DMS79 treated with DMSO at 0.1 percent for 48 hours (cell line): ENCODE measurements around the gene SCARB1.
"Not testable (repeated sequence)": the region's sequence is repeated elsewhere in the genome, so short reads cannot be mapped to it uniquely, and the experiment has no call there.

ENCODE experiments used
- DNase-seq: peaks from one replicate; lab custom pipeline; 2025; lab: John Stamatoyannopoulos, UW

The SCARB1 gene

GRCh38 chr12:124863416-124864325 is at the start of gene SCARB1:
Gene SCARB1 (minus strand): TSS chr12:124863864. CDS start chr12:124863720, 144 bp downstream.
- DNase-seq: peak; percentile 70

DNA sequence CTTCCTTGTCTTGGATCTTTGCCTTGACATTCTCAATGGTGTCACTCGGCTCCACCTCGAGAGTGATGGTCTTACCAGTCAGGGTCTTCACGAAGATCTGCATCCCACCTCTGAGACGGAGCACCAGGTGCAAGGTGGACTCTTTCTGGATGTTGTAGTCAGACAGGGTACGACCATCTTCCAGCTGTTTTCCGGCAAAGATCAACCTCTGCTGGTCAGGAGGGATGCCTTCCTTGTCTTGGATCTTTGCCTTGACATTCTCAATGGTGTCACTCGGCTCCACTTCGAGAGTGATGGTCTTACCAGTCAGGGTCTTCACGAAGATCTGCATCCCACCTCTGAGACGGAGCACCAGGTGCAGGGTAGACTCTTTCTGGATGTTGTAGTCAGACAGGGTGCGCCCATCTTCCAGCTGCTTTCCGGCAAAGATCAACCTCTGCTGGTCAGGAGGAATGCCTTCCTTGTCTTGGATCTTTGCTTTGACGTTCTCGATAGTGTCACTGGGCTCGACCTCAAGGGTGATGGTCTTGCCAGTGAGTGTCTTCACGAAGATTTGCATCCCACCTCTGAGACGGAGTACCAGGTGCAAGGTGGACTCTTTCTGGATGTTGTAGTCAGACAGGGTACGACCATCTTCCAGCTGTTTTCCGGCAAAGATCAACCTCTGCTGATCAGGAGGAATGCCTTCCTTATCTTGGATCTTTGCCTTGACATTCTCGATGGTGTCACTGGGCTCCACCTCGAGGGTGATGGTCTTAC is 49.0 kb upstream of the SCARB1 start:
- not testable (repeated sequence) for DNase-seq

DNA sequence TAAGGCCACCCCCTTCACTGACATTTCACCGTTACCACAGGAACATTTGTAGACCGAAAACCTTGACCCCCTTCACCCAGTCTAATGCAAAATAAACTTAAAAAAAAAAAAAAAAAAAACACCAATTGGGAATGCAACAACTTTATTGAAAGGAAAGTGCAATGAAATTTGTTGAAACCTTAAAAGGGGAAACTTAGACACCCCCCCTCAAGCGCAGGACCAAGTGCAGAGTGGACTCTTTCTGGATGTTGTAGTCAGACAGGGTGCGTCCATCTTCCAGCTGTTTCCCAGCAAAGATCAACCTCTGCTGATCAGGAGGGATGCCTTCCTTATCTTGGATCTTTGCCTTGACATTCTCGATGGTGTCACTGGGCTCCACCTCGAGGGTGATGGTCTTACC is 47.9 kb upstream of the SCARB1 start:
- DNase-seq: not testable (repeated sequence)

DNA sequence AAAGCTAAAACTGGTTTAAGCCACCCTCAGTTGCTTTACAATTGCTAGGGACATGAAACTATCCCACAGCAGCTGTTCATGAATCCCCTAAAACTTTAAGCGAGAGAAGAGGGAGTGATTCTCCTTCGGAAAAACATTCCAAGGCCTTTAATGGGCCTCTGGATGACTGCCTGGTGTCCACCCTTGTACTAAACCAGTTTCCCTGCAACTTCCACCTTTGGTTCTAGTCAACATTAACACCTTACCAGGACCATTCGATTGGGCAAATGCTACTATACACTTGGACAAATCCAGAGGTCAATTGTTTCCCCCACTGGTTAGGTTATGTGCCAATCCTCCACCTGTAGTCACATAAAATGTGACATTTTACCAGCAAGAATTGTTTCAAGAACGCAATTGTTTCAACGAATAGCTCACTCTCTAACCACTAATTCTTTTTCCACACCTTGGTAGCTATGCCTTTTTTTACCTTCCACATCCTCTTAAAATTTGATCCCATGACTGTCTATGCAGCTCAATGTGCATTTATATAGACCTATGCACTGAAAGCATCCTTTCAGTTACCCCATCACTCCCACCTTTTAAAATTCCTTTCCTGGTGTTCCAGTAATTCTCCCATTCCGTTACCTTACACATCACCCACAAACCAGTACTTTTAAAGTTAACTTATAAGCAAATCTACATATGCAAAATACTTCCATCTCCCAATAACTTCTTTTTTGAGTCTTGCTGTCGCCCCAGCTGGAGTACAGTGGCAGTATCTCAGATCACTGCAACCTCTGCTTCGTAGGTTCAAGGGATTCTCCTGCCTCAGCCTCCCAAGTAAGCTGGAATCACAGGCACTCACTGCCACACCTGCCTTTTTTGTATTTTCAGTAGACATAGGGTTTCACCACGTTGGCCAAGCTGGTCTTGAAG is 47.2 kb upstream of the SCARB1 start:
- no peak for DNase-seq

- DNase-seq: no peak
These were observed 46.3 kb upstream of the SCARB1 start for GRCh38 chr12:124909831-124910560.

GRCh38 chr12:124906606-124907261 is 43.1 kb upstream of the SCARB1 start:
- DNase-seq: no peak

DNA sequence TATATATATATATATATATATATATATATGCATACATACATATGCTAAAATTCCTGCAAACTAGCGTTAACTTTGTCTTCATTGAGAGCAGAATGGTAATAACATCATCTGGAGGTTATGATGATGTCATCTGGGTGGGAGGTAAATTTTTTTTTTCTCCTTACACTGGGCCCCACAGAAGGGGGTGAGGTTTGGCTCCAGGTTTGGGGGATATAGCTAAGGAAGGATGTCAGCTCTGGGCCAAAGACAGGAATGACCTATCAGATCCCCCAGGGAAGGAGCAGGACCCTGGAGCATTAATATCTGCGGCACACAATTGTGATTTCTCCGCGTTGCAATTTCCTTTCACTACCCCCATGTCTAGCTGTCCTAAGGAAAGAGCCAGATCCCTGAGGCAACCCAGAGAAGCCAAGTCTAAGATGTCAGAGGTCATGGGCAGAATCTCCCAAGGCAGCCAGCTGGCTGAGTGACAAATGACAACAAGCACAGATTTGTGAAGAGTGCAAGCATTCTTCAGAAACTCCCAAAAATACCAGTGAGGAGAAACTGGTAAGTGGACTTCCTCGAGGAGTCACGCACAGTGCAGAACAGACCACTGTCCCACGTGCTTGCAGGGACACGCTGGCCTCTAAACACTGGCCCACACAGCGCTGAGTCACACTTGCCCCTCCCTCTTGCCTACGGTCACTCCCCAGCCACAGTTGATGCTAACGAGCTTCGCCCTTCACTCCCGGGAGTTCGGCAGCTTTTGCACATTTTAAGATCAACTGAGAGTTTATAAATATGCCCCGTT is 40.8 kb upstream of the SCARB1 start:
- DNase-seq: no peak

DNA sequence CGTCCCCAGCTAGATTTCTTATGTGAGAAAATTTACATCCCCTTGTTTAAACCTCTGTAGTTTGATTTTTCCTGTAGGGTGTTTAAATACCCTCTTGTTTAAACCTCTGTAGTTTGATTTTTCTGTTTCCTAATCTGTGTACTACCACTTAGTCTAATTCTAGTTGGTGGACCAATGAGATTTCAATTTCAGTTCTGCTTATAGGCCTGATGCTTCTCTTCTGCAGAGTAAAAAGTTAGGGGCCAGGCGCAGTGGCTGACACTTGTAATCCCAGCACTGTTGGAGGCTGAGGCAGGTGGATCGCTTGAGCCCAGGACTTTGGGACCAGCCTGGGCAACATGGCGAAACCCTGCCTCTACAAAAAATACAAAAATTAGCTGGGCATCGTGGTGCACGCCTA is 39.3 kb upstream of the SCARB1 start:
- no peak for DNase-seq

GRCh38 chr12:124901003-124901402 is 37.3 kb upstream of the SCARB1 start:
- DNase-seq: no peak

GRCh38 chr12:124900345-124900795 is 36.7 kb upstream of the SCARB1 start:
- not testable (repeated sequence) for DNase-seq

DNA sequence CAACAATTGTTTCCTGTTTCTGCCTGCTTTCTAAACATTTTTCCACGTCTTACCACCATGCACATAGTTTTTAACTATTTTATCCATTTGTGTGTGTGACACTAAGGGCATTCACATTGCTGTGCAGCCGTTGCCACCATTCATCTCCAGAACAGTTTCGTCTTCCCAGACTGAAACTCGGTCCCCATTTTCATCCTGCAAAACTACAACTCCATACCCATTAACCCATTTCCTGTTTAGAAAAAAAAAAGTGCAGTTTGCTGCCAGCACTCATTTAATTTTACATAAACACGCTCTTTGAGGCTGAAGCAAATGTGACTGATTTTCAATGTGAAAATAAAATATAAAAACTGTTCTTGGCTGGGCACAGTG is 35.2 kb upstream of the SCARB1 start:
- DNase-seq: no peak

GRCh38 chr12:124898200-124898922 is 34.7 kb upstream of the SCARB1 start:
- DNase-seq: no peak

DNA sequence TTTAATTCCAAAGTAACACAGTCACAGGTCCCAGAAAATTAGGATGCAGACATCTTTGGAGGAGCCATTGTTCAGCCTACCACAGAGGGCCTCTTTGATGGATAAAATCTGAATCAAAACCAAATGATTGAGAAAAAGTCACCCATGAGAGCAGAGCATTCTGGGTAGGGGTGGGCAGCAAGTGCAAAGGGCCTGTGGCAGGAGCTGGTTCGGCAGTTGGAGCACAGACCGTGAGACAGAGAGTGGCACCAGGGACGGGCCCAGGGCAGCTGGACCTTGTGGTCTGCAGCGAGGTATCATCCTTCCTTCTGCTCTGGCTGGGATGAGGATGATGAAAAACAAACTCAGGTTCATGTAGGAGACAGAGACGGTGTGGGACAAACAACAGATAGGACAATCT is 32.8 kb upstream of the SCARB1 start:
- DNase-seq: no peak

DNA sequence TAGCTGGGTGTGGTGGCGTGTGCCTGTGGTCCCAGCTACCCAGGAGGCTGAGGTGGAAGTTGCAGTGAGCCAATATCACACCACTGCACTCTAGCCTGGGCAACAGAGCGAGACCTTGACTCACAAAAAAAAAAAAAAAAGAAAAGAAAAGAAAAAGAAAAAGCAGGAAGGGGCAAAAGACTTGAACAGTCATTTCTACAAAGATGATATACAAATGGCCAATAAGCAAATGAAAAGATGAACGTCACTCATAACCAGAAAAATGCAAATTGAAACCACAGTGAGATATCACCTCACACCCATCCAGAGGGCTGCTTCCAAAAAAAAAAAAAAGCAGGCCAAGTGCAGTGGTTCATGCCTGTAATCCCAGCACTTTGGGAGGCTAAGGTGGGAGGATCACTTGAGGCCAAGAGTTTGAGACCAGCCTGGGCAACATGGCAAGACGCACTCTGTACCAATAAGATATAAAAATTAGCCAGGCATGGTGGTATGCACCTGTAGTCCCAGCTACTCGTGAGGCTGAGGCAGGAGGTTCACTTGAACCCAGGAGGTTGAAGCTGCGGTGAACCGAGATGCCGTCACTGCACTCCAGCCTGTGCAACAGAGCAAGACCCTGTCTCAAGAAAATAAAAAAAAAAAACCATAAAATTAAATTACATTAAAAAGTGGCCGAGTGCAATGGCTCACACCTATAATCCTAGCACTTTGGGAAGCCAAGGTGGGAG is 30.3 kb upstream of the SCARB1 start:
- DNase-seq: no peak

- no peak for DNase-seq
These were observed 24.6 kb upstream of the SCARB1 start for GRCh38 chr12:124888260-124888659.

GRCh38 chr12:124887766-124888165 is 24.1 kb upstream of the SCARB1 start:
- not testable (repeated sequence) for DNase-seq

GRCh38 chr12:124884587-124885438 is 21.1 kb upstream of the SCARB1 start:
- no peak for DNase-seq
